ENCODE data around the gene BOLL.

BOLL gene

GRCh38 chr2:197798187-197798586, 13.1 kb upstream of the BOLL start:
- Histone ChIP-seq H3K9me3 (ENCODE audit: control insufficient read depth, low read length) (no peaks in the 10 kb centered on the region), H3K4me3 (ENCODE audit: insufficient read depth, low read depth, low read length, poor library complexity, severe bottlenecking) (no peak overlapping the region), H3K4me1 (ENCODE audit: control insufficient read depth, insufficient read depth, low read length, poor library complexity, severe bottlenecking) (peaks cover 2% of the 10 kb centered on the region), H3K36me3 (ENCODE audit: control insufficient read depth, insufficient read depth, low read length) (no peaks in the 10 kb centered on the region), H3K27me3 (replicated peaks; ENCODE audit: control insufficient read depth, insufficient read depth, low read length, poor library complexity, severe bottlenecking) (no peaks in the 10 kb centered on the region), H3K27ac (ENCODE audit: insufficient read depth, low read length, poor library complexity, severe bottlenecking) (no peak overlapping the region)
- no peak for DNase-seq

DNA sequence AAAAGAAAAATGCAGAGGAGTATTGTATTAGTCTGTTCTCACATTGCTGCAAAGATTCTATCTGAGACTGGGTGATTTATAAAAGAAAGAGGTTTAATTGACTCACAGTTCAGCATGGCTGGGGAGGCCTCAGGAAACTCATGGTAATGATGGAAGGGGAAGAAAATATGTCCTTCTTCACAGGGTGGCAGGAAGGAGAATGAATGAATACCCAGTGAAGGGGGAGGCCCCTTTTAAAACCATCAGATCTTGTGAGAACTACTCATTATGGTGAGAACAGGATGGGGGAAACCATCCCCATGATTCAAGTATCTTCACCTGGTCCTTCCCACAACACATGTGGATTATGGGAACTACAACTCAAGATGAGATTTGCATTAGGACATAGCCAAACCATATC, 10.2 kb upstream of the BOLL start:
- H3K27ac ChIP-seq (ENCODE audit: insufficient read depth, low read length, poor library complexity, severe bottlenecking): no peak overlapping the region
- H3K36me3 ChIP-seq (ENCODE audit: control insufficient read depth, insufficient read depth, low read length): no peaks in the 10 kb centered on the region
- no peak overlapping the region for H3K4me3 ChIP-seq (ENCODE audit: insufficient read depth, low read depth, low read length, poor library complexity, severe bottlenecking)
- no peaks in the 10 kb centered on the region for H3K27me3 ChIP-seq (replicated peaks; ENCODE audit: control insufficient read depth, insufficient read depth, low read length, poor library complexity, severe bottlenecking)
- no peak for DNase-seq
- no peaks in the 10 kb centered on the region for H3K9me3 ChIP-seq (ENCODE audit: control insufficient read depth, low read length)
- H3K4me1 ChIP-seq (ENCODE audit: control insufficient read depth, insufficient read depth, low read length, poor library complexity, severe bottlenecking): no peaks in the 10 kb centered on the region

- H3K27me3 ChIP-seq (replicated peaks; ENCODE audit: control insufficient read depth, insufficient read depth, low read length, poor library complexity, severe bottlenecking): peaks cover 4% of the 10 kb centered on the region
Measured at GRCh38 chr2:197793456-197793855, 8.3 kb upstream of the BOLL start.

GRCh38 chr2:197786010-197786877, 1.1 kb upstream of the BOLL start:
- H3K9me3 ChIP-seq (ENCODE audit: control insufficient read depth, low read length): no peaks in the 10 kb centered on the region
- no peaks in the 10 kb centered on the region for H3K36me3 ChIP-seq (ENCODE audit: control insufficient read depth, insufficient read depth, low read length)
- H3K4me1 ChIP-seq (ENCODE audit: control insufficient read depth, insufficient read depth, low read length, poor library complexity, severe bottlenecking): peaks cover 4% of the 10 kb centered on the region
- peak in 2 of 3 donors; percentile 25 to 38 for DNase-seq
- peak overlapping the region; percentile 80 for H3K4me3 ChIP-seq (ENCODE audit: insufficient read depth, low read depth, low read length, poor library complexity, severe bottlenecking)
- H3K27ac ChIP-seq (ENCODE audit: insufficient read depth, low read length, poor library complexity, severe bottlenecking): no peak overlapping the region
- peaks cover 11% of the 10 kb centered on the region for H3K27me3 ChIP-seq (replicated peaks; ENCODE audit: control insufficient read depth, insufficient read depth, low read length, poor library complexity, severe bottlenecking)

More at GRCh38 chr2:197793456-197793855, 8.3 kb upstream of the BOLL start:
- Histone ChIP-seq H3K36me3 (ENCODE audit: control insufficient read depth, insufficient read depth, low read length) (no peaks in the 10 kb centered on the region), H3K4me1 (ENCODE audit: control insufficient read depth, insufficient read depth, low read length, poor library complexity, severe bottlenecking) (no peaks in the 10 kb centered on the region), H3K4me3 (ENCODE audit: insufficient read depth, low read depth, low read length, poor library complexity, severe bottlenecking) (no peak overlapping the region), H3K9me3 (ENCODE audit: control insufficient read depth, low read length) (no peaks in the 10 kb centered on the region), H3K27ac (ENCODE audit: insufficient read depth, low read length, poor library complexity, severe bottlenecking) (no peak overlapping the region)
- DNase-seq: no peak

- no peaks in the 10 kb centered on the region for H3K9me3 ChIP-seq (ENCODE audit: control insufficient read depth, low read length)
- H3K36me3 ChIP-seq (ENCODE audit: control insufficient read depth, insufficient read depth, low read length): no peaks in the 10 kb centered on the region
- H3K27me3 ChIP-seq (replicated peaks; ENCODE audit: control insufficient read depth, insufficient read depth, low read length, poor library complexity, severe bottlenecking): peaks cover 5% of the 10 kb centered on the region
- H3K4me1 ChIP-seq (ENCODE audit: control insufficient read depth, insufficient read depth, low read length, poor library complexity, severe bottlenecking): peaks cover 4% of the 10 kb centered on the region
- DNase-seq: no peak
- no peak overlapping the region for H3K27ac ChIP-seq (ENCODE audit: insufficient read depth, low read length, poor library complexity, severe bottlenecking)
- H3K4me3 ChIP-seq (ENCODE audit: insufficient read depth, low read depth, low read length, poor library complexity, severe bottlenecking): no peak overlapping the region
Measured at GRCh38 chr2:197782126-197782525, 3.0 kb downstream of the BOLL start.

DNA sequence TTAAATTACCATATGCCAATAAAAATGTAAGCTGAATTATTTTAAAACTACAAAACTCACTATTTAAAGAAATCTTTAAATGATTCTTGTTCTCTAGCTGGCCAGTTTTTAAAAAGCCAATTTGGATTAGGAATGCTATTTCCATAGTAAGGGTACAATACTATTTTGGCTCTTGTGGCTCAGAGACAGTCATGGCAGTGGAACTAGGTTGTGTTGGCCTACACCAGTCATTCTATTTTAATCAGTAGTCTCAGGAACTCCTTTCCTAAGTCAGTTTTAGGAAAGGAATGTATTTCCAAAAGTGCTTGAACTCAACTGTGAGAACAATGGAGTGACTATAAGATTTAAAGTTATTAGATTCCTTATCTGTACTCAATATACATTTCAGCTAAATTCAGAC, 5.9 kb downstream of the BOLL start:
- no peak overlapping the region for H3K27ac ChIP-seq (ENCODE audit: insufficient read depth, low read length, poor library complexity, severe bottlenecking)
- no peaks in the 10 kb centered on the region for H3K9me3 ChIP-seq (ENCODE audit: control insufficient read depth, low read length)

DNA sequence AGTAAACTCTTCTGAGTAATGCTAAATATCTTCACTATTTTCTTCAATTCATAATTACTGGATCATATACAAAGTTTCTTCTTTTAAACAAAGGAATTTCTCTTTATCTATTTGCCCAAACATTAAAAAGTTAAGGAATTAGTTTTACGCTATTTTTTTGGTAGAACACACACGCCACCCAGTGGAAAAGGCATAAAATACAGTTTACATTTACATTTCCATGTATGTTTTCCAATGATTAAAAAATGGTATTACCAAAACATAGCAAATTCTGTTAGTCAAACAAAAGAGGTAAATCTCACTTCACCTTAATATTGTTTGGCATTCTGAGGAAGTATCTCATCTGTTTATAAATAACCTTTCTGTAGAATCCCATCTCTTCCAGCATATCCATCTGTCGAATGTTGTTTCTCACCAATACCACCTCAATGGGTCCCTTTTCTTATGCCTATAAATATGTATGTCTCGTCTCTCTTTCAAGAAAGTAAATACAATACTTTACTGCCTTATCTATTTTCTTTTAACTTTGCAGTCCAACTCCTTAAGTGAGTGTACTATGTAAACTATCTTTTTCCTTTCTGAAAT, 7.2 kb downstream of the BOLL start:
- Histone ChIP-seq H3K27ac (ENCODE audit: insufficient read depth, low read length, poor library complexity, severe bottlenecking) (no peak overlapping the region), H3K9me3 (ENCODE audit: control insufficient read depth, low read length) (no peaks in the 10 kb centered on the region), H3K27me3 (replicated peaks; ENCODE audit: control insufficient read depth, insufficient read depth, low read length, poor library complexity, severe bottlenecking) (no peaks in the 10 kb centered on the region), H3K36me3 (ENCODE audit: control insufficient read depth, insufficient read depth, low read length) (no peaks in the 10 kb centered on the region), H3K4me1 (ENCODE audit: control insufficient read depth, insufficient read depth, low read length, poor library complexity, severe bottlenecking) (no peaks in the 10 kb centered on the region), H3K4me3 (ENCODE audit: insufficient read depth, low read depth, low read length, poor library complexity, severe bottlenecking) (no peak overlapping the region)
- DNase-seq: peak in 1 of 3 donors; percentile 15

More for the DNA sequence above, 5.9 kb downstream of the BOLL start:
- H3K36me3 ChIP-seq (ENCODE audit: control insufficient read depth, insufficient read depth, low read length): no peaks in the 10 kb centered on the region
- DNase-seq: no peak
- H3K27me3 ChIP-seq (replicated peaks; ENCODE audit: control insufficient read depth, insufficient read depth, low read length, poor library complexity, severe bottlenecking): no peaks in the 10 kb centered on the region
- H3K4me3 ChIP-seq (ENCODE audit: insufficient read depth, low read depth, low read length, poor library complexity, severe bottlenecking): no peak overlapping the region
- H3K4me1 ChIP-seq (ENCODE audit: control insufficient read depth, insufficient read depth, low read length, poor library complexity, severe bottlenecking): no peaks in the 10 kb centered on the region

DNA sequence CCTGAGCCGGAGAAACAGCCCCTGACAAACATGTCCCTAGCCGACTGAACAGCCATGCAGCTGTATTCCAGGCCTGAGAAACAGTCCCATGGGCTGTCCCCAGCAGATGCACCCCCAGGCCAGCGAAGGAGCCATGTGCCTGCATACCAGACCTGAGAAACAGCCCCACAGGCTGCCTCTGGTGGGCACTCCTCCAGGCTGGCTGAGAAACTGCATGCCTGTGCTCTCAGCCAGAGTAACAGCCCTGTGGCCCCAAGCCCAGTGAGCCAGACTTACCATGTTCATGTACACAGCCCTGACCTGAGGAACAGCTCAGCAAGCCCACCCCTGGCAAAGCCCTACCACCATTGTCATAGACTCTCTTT, 24.8 kb downstream of the BOLL start:
- DNase-seq: no peak
- Histone ChIP-seq H3K27ac (ENCODE audit: insufficient read depth, low read length, poor library complexity, severe bottlenecking) (no peak overlapping the region), H3K4me1 (ENCODE audit: control insufficient read depth, insufficient read depth, low read length, poor library complexity, severe bottlenecking) (no peaks in the 10 kb centered on the region), H3K4me3 (ENCODE audit: insufficient read depth, low read depth, low read length, poor library complexity, severe bottlenecking) (no peak overlapping the region), H3K36me3 (ENCODE audit: control insufficient read depth, insufficient read depth, low read length) (no peaks in the 10 kb centered on the region), H3K27me3 (replicated peaks; ENCODE audit: control insufficient read depth, insufficient read depth, low read length, poor library complexity, severe bottlenecking) (no peaks in the 10 kb centered on the region), H3K9me3 (ENCODE audit: control insufficient read depth, low read length) (peaks cover 14% of the 10 kb centered on the region)

DNA sequence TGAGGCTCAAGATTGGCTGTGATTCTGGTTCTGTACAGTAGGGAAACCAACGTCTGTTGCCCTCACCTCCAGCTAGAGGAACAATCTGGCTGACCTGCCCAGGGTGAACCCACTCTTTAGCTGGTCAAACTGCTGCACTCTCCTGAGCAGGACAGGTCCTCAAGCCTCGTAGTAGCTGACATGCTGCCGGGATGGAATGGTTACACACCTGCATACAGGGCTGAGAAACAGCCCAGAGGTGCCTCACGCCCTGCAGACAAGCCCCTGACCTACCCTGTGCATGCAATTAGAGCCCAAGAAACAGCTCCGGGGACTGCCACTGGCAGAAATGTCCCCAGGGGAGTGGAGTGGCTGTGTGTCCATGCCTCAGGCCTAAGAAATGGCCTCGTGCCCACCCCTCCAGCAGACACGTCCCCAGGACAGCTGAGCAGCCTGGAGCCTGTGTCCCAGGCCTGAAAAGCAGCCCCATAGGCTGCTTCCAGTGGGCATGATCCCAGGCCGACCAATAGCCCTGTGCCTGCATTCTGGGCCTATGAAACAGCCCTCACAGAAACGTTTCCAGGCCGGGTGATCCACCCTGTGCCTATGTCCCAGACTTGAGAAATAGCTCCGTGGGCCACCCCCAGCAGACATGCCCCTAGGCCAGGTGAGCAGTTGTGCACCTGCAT, 25.4 kb downstream of the BOLL start:
- Histone ChIP-seq H3K27ac (ENCODE audit: insufficient read depth, low read length, poor library complexity, severe bottlenecking) (no peak overlapping the region), H3K27me3 (replicated peaks; ENCODE audit: control insufficient read depth, insufficient read depth, low read length, poor library complexity, severe bottlenecking) (no peaks in the 10 kb centered on the region), H3K9me3 (ENCODE audit: control insufficient read depth, low read length) (peaks cover 14% of the 10 kb centered on the region), H3K36me3 (ENCODE audit: control insufficient read depth, insufficient read depth, low read length) (no peaks in the 10 kb centered on the region), H3K4me1 (ENCODE audit: control insufficient read depth, insufficient read depth, low read length, poor library complexity, severe bottlenecking) (no peaks in the 10 kb centered on the region), H3K4me3 (ENCODE audit: insufficient read depth, low read depth, low read length, poor library complexity, severe bottlenecking) (no peak overlapping the region)
- no peak for DNase-seq

- Histone ChIP-seq H3K36me3 (ENCODE audit: control insufficient read depth, insufficient read depth, low read length) (no peaks in the 10 kb centered on the region), H3K9me3 (ENCODE audit: control insufficient read depth, low read length) (peaks cover 14% of the 10 kb centered on the region), H3K27me3 (replicated peaks; ENCODE audit: control insufficient read depth, insufficient read depth, low read length, poor library complexity, severe bottlenecking) (no peaks in the 10 kb centered on the region), H3K27ac (ENCODE audit: insufficient read depth, low read length, poor library complexity, severe bottlenecking) (no peak overlapping the region), H3K4me1 (ENCODE audit: control insufficient read depth, insufficient read depth, low read length, poor library complexity, severe bottlenecking) (no peaks in the 10 kb centered on the region), H3K4me3 (ENCODE audit: insufficient read depth, low read depth, low read length, poor library complexity, severe bottlenecking) (no peak overlapping the region)
- DNase-seq: no peak
Measured at GRCh38 chr2:197759013-197759412, 26.1 kb downstream of the BOLL start.

All from effector memory CD4-positive, alpha-beta T cell (primary cell).